ENCODE data around the gene SEC24D.
A peak's percentile ranks its signal among the peaks of the same experiment; 100 is the strongest.

Gene SEC24D

DNA sequence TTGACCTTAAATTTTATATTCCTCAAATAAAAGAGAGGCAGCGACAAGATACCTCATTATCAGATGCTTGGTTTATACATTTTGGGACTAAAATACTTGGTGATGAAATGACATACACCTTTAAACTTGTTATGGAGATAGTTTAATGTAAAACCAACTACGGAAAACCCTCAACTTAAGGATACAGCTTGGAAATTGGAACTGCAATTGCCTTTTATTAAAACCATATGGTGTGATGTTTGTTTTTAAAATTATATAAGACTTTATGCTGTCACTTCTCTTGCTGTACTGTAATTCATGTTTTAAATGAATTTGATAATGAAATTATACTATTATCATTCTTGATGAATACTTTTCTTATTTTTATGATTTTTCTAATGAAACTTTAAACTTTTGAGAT, 124.9 kb downstream of the SEC24D start:
- in situ Hi-C loops (cut with HindIII; ENCODE audit: low pct_ligation_motif_present, low sequenced_read_pairs): no loop called here
- DNase-seq: no peak
- no peak overlapping the region for H3K4me3 ChIP-seq (ENCODE audit: low read depth, low read length)
- H3K27ac ChIP-seq: no peak overlapping the region
- no peaks in the 10 kb centered on the region for H3K27me3 ChIP-seq (replicated peaks)
- TF ChIP-seq, protein P1, sequence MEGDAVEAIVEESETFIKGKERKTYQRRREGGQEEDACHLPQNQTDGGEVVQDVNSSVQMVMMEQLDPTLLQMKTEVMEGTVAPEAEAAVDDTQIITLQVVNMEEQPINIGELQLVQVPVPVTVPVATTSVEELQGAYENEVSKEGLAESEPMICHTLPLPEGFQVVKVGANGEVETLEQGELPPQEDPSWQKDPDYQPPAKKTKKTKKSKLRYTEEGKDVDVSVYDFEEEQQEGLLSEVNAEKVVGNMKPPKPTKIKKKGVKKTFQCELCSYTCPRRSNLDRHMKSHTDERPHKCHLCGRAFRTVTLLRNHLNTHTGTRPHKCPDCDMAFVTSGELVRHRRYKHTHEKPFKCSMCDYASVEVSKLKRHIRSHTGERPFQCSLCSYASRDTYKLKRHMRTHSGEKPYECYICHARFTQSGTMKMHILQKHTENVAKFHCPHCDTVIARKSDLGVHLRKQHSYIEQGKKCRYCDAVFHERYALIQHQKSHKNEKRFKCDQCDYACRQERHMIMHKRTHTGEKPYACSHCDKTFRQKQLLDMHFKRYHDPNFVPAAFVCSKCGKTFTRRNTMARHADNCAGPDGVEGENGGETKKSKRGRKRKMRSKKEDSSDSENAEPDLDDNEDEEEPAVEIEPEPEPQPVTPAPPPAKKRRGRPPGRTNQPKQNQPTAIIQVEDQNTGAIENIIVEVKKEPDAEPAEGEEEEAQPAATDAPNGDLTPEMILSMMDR (IDR thresholded peaks at IDR 0.05; ENCODE audit: low read depth, low read length, missing control alignments): no peak
- H3K36me3 ChIP-seq (replicated peaks): peaks cover 11% of the 10 kb centered on the region

DNA sequence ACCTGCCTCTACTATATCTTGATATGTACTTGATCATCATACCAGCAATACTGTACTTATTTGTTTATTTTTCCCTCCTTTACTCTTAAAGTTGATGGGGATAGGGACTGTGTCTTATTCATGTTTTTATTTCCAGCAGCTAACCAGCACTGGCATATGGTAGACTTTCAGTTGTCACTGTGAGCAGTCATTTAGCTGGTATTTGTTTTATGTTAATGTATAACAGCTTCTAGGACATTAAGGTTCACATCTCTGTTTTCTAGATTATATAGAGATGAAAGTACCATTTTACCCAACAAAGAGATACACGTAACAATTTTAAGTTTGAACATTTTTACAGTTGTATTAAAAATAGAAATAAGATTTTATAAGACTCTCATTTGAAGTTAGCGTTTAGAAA, 132.8 kb downstream of the SEC24D start:
- no peak overlapping the region for H3K4me3 ChIP-seq (ENCODE audit: low read depth, low read length)
- DNase-seq: no peak
- no peak overlapping the region for H3K27ac ChIP-seq
- in situ Hi-C loops (cut with HindIII; ENCODE audit: low pct_ligation_motif_present, low sequenced_read_pairs): no loop called here
- H3K36me3 ChIP-seq (replicated peaks): peaks cover 21% of the 10 kb centered on the region
- TF ChIP-seq, protein P1 (IDR thresholded peaks at IDR 0.05; ENCODE audit: low read depth, low read length, missing control alignments): no peak
- H3K27me3 ChIP-seq (replicated peaks): no peaks in the 10 kb centered on the region

DNA sequence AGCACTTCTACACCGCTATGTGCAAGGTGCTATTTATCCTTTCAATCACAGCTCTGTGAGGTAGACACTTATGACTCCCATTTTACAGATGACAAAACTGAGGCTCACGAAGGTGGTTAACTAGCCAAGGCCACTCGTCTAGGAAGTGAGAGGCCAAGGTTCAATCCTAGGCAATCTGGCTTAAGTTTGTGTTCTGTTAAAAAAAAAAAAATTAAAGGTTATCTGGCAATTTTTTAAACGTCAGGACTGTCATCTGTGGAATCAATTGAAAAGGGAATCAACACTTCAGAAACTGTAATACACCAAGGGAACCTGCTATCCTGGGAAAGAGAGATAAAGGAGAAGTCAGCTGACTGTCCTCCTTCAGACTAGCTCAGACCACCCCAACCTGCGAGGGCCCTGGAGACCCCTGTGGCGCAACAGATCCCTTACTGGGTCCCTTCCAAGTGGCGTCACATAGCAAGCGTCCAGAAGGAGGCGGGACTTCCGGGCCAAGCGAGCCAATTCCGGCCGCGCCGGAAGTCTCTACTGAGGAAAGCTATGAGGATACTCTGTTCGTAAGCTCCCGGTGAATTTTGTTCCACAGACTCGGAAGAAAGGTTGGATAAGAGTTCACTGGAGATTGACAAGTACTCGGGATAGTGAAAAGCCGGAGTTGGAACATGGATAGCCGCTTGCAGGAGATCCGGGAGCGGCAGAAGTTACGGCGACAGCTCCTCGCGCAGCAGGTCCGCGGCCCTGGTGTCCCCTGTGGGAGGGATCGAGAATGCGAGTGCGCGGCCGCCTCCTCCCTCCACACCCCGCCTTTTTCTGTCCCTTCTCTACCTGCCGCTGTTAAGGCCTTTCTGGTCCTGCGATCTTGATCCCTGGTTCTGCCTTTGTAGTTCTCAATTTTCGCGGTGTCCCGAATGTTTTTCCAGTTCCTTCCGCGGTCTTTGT, 150.8 kb downstream of the SEC24D start, which contains the start of gene METTL14:
METTL14 (plus strand) TSS at position 520 of the 939 bp plus-strand sequence; CDS start at position 663, 143 bp downstream.
- H3K27ac ChIP-seq: peak within 1 kb of the TSS; percentile 69
- peak; percentile 91 for DNase-seq
- peak within 1 kb of the TSS; percentile 93 for H3K4me3 ChIP-seq (ENCODE audit: low read depth, low read length)
- TF ChIP-seq, protein P1 (IDR thresholded peaks at IDR 0.05; ENCODE audit: low read depth, low read length, missing control alignments): peak; percentile 13
- no peaks in the 10 kb centered on the region for H3K27me3 ChIP-seq (replicated peaks)
- in situ Hi-C loops (cut with HindIII; ENCODE audit: low pct_ligation_motif_present, low sequenced_read_pairs): no loop called here
- peaks cover 9% of the 10 kb centered on the region for H3K36me3 ChIP-seq (replicated peaks)

DNA sequence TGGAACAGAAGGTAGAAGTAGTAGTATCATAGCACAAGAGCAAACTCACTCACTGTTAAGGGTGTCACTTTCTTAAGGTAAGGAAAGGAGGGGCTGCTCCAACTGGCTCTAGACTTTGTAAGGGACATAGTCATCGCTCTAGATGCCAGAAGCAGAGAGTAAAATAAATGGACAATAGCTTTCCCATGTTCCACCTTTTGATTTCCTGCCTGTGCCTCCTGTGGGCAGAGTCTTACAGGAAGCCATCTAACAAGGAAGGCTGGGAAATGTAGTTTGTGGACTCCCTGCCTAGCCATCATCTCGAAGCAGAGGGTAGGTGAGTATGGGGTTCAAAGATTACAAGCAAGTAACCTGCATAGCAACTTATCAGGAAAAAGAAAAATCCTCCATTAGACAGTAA, 152.4 kb downstream of the SEC24D start:
- Histone ChIP-seq H3K27me3 (replicated peaks) (no peaks in the 10 kb centered on the region), H3K4me3 (ENCODE audit: low read depth, low read length) (no peak overlapping the region), H3K27ac (no peak overlapping the region), H3K36me3 (replicated peaks) (no peaks in the 10 kb centered on the region)
- TF ChIP-seq, protein P1 (IDR thresholded peaks at IDR 0.05; ENCODE audit: low read depth, low read length, missing control alignments): no peak
- in situ Hi-C loops (cut with HindIII; ENCODE audit: low pct_ligation_motif_present, low sequenced_read_pairs): no loop called here
- no peak for DNase-seq

DNA sequence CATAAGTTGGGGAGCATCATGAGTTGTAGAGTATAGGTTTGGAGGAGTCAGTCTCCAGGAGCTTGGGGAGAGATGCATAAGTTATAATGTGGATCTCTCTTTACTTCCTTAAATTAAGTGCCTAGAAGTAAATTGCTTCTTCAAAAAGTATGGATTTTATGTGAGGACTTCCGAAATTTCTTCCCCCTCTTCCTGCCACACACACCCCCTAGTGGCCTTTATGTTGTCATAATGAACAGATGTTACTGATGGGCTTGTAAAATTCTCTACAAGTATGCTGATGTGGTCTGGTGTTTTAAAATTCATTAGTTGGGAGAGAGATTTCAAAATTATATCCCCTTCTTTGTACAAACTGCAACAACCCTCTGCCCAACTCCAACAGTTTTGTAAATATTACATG, 153.0 kb downstream of the SEC24D start:
- TF ChIP-seq, protein P1 (IDR thresholded peaks at IDR 0.05; ENCODE audit: low read depth, low read length, missing control alignments): peak; percentile 72
- Histone ChIP-seq H3K4me3 (ENCODE audit: low read depth, low read length) (no peak overlapping the region), H3K36me3 (replicated peaks) (no peaks in the 10 kb centered on the region), H3K27me3 (replicated peaks) (no peaks in the 10 kb centered on the region), H3K27ac (no peak overlapping the region)
- in situ Hi-C loops (cut with HindIII; ENCODE audit: low pct_ligation_motif_present, low sequenced_read_pairs): no loop called here
- DNase-seq: no peak

Measured in brain microvascular endothelial cell (primary cell).